Caco-2 (cell line): Measurements from ENCODE around the gene CERKL. TPM values are rescaled to one million over a fixed set of nuclear protein-coding genes. Genes with fewer than 3 reads are reported as not detected.

Source experiments
- BruUV-seq: library from RNA; stranded (reverse); fragments of 400-500 nt; replicated peaks from 2 replicates; lab custom pipeline; 2021; lab: Mats Ljungman, UMichigan
- CTCF ChIA-PET: fragments of 300-600 bp; sonication (Branson Sonifier 250); formaldehyde crosslinking; loops from one replicate; lab custom pipeline; 2022; ENCODE audit warnings: antibody characterized with exemption; lab: Charles Lee
- POLR2A ChIA-PET: fragments of 300-600 bp; sonication (Branson Sonifier 250); formaldehyde crosslinking; loops from one replicate; lab custom pipeline; 2022; ENCODE audit warnings: antibody characterized with exemption; lab: Charles Lee
- DNase-seq, 2 experiments: peaks; one replicate each; pipeline versions ENCODE4 v3.0.0 to v3.0.0-alpha.2; 2020 to 2022
- H3K27me3 ChIP-seq: replicated peaks from 2 replicates; pipeline ENCODE4 v1.6.0; 2011; ENCODE audit warnings: low read length; ENCODE audit not compliant: control insufficient read depth, insufficient read depth
- H3K36me3 ChIP-seq: 2 replicates; pipeline ENCODE4 v1.5.1; 2011; ENCODE audit warnings: low read length; ENCODE audit not compliant: control insufficient read depth, insufficient read depth
- H3K4me1 ChIP-seq: fragments of 250-450 bp; sonication (Bioruptor Pico); 2 replicates; pipeline ENCODE4 v1.5.1; 2020; ENCODE audit warnings: mild to moderate bottlenecking
- H3K4me3 ChIP-seq: 2 replicates; pipeline ENCODE4 v1.5.1; 2011; ENCODE audit warnings: low read depth, mild to moderate bottlenecking, control low read depth, low read length
- H3K9me3 ChIP-seq: fragments of 250-450 bp; sonication (Bioruptor Pico); 2 replicates; pipeline ENCODE4 v1.5.1; 2020; ENCODE audit warnings: mild to moderate bottlenecking, moderate library complexity
- H3K27ac Mint-ChIP-seq: one replicate; pipeline ENCODE4 v1.8.0; 2022; ENCODE audit warnings: mixed read lengths; ENCODE audit not compliant: unreplicated experiment
- H3K27me3 Mint-ChIP-seq: one replicate; pipeline ENCODE4 v1.8.0; 2022; ENCODE audit warnings: mixed read lengths; ENCODE audit not compliant: insufficient read depth, unreplicated experiment
- H3K36me3 Mint-ChIP-seq: one replicate; pipeline ENCODE4 v1.8.0; 2022; ENCODE audit warnings: mild to moderate bottlenecking, mixed read lengths; ENCODE audit not compliant: insufficient read depth, unreplicated experiment
- H3K4me1 Mint-ChIP-seq: one replicate; pipeline ENCODE4 v1.8.0; 2022; ENCODE audit warnings: low read depth, mixed read lengths; ENCODE audit not compliant: unreplicated experiment
- H3K4me3 Mint-ChIP-seq: one replicate; pipeline ENCODE4 v1.8.0; 2022; ENCODE audit warnings: mild to moderate bottlenecking, moderate library complexity, mixed read lengths; ENCODE audit not compliant: unreplicated experiment
- H3K9me3 Mint-ChIP-seq: one replicate; pipeline ENCODE4 v1.8.0; 2022; ENCODE audit warnings: mixed read lengths; ENCODE audit not compliant: unreplicated experiment
- CTCF ChIP-seq, 2 experiments: fragments of 200-600 bp in 1 of 2; IDR thresholded peaks; 1 replicate in 1 of 2; 2 replicates in 1 of 2; pipeline versions ENCODE4 v1.5.1 to v1.8.0; 2011 to 2022; ENCODE audit warnings: antibody characterized with exemption in 1 of 2, control low read depth in 1 of 2, inconsistent platforms in 1 of 2, low read depth in 1 of 2, low read length in 1 of 2, mild to moderate bottlenecking in 1 of 2, moderate library complexity in 1 of 2; ENCODE audit not compliant: insufficient read depth in 1 of 2, severe bottlenecking in 1 of 2, unreplicated experiment in 1 of 2
- intact Hi-C: fragments of 100-400 bp; cut with micrococcal nuclease; formaldehyde crosslinking; loops from one replicate; pipeline ENCODE4 v1.10.0; 2022; ENCODE audit not compliant: unreplicated experiment
- total RNA-seq: library from RNA; stranded (reverse); gene quantifications from 2 replicates; pipeline ENCODE4 v1.2.3, GENCODE V29; 2022

Gene CERKL
- total RNA-seq, 1 experiment from 2014 or later, result not detected

DNA sequence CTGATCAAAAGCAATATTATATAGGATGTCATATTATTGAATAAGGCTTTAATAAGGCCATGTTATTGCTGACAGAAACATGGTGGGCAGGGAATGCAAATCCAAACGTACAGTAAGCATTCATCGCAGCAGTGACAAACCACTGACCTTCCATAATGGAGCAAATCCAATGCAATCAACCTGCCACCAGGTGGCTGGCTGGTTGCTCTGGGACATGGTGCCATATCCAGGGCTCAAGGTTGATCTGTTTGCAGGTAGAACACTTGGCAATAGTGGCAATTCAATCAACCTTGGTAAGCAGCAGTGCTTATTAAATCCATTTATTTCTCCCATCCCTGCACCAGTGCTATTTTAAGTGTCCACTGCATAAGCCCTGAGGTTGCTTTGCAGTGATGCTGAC lies 75.4 kb downstream of the CERKL start:
- CTCF ChIA-PET, result no interaction called here
- POLR2A ChIA-PET, result no interaction called here
- H3K36me3 Mint-ChIP-seq, result no peaks in the 10 kb centered on the region
- peak; percentile 43 to 52 for TF ChIP-seq CTCF (IDR thresholded peaks at IDR 0.05; ENCODE audit: insufficient read depth in 1 of 2, low read depth in 1 of 2, low read length in 1 of 2, severe bottlenecking in 1 of 2, unreplicated experiment in 1 of 2)
- intact Hi-C loops, result loop anchor here (1.0 kb wide), 1 partner anchor 134 kb away; no protein-coding TSS in a partner anchor
- H3K9me3 Mint-ChIP-seq, result no peaks in the 10 kb centered on the region
- DNase-seq, result peak in 1 of 2 experiments; percentile 32
- H3K4me3 Mint-ChIP-seq, result no peak overlapping the region
- no peak overlapping the region for H3K27ac Mint-ChIP-seq
- H3K27me3 Mint-ChIP-seq, result peaks cover 3% of the 10 kb centered on the region
- no TSS peak for BruUV-seq
- H3K4me1 Mint-ChIP-seq, result no peaks in the 10 kb centered on the region
- Histone ChIP-seq H3K27me3 (no peaks in the 10 kb centered on the region; the same call in 1 of the 2 replicates), H3K4me3 (no peak overlapping the region), H3K36me3 (no peaks in the 10 kb centered on the region), H3K4me1 (no peaks in the 10 kb centered on the region), H3K9me3 (no peaks in the 10 kb centered on the region)

- intact Hi-C loops, result loop anchor here (10.0 kb wide), 2 partner anchors 316 to 556 kb away; partner anchors contain the start of gene ITPRID2
- POLR2A ChIA-PET, result no interaction called here
- no peak overlapping the region for H3K27ac Mint-ChIP-seq
Observed at GRCh38 chr2:181578829-181579228, 78.1 kb downstream of the CERKL start.

DNA sequence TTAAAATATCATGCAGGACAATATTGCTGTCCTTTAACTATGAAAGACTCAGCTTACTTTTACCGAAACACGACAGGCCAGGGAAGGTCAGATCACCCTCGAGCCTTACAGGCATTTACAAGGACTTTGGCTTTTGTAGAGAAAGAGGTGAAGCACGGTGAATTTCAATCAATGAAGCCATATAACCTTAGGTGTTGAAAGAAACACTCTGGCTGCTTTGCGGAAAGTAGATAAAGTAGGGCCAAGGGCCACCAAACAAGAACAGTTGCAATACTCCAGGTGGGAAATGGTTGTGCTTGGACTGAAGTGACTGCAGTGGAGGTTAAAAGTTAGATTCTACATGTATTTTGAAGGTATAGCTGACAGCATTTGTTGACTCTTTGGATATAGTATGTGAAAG lies 80.5 kb downstream of the CERKL start:
- DNase-seq, result no peak
- H3K4me1 ChIP-seq, result no peaks in the 10 kb centered on the region
- H3K9me3 ChIP-seq, result no peaks in the 10 kb centered on the region
- peaks cover 4% of the 10 kb centered on the region for H3K27me3 Mint-ChIP-seq
- H3K36me3 Mint-ChIP-seq, result no peaks in the 10 kb centered on the region
- ChIA-PET POLR2A (no interaction called here), CTCF (no interaction called here)
- no peaks in the 10 kb centered on the region for H3K9me3 Mint-ChIP-seq
- no peak overlapping the region for H3K4me3 Mint-ChIP-seq
- H3K36me3 ChIP-seq, result no peaks in the 10 kb centered on the region
- intact Hi-C loops, result loop anchor here (10.0 kb wide), 2 partner anchors 318 to 558 kb away; partner anchors contain the start of gene ITPRID2
- BruUV-seq, result no TSS peak
- H3K27me3 ChIP-seq, result no peaks in the 10 kb centered on the region
- no peaks in the 10 kb centered on the region for H3K4me1 Mint-ChIP-seq
- TF ChIP-seq CTCF (IDR thresholded peaks at IDR 0.05; ENCODE audit: insufficient read depth in 1 of 2, low read depth in 1 of 2, low read length in 1 of 2, severe bottlenecking in 1 of 2, unreplicated experiment in 1 of 2), result no peak
- no peak overlapping the region for H3K4me3 ChIP-seq
- no peak overlapping the region for H3K27ac Mint-ChIP-seq

More at GRCh38 chr2:181578829-181579228, 78.1 kb downstream of the CERKL start:
- H3K4me1 Mint-ChIP-seq, result no peaks in the 10 kb centered on the region
- no peaks in the 10 kb centered on the region for H3K9me3 Mint-ChIP-seq
- Histone ChIP-seq H3K4me3 (no peak overlapping the region), H3K9me3 (no peaks in the 10 kb centered on the region), H3K27me3 (no peaks in the 10 kb centered on the region; the same call in 1 of the 2 replicates), H3K36me3 (no peaks in the 10 kb centered on the region), H3K4me1 (no peaks in the 10 kb centered on the region)
- no peaks in the 10 kb centered on the region for H3K27me3 Mint-ChIP-seq
- CTCF ChIA-PET, result interaction anchor here (0.5 to 1.9 kb wide), 2 partner anchors 136 to 1093 kb away, joined by 5 to 6 read pairs; no protein-coding TSS in a partner anchor
- no TSS peak for BruUV-seq
- no peak overlapping the region for H3K4me3 Mint-ChIP-seq
- no peak for TF ChIP-seq CTCF (IDR thresholded peaks at IDR 0.05; ENCODE audit: insufficient read depth in 1 of 2, low read depth in 1 of 2, low read length in 1 of 2, severe bottlenecking in 1 of 2, unreplicated experiment in 1 of 2)
- DNase-seq, result no peak
- no peaks in the 10 kb centered on the region for H3K36me3 Mint-ChIP-seq
